Panc1 (cell line): Measurements from ENCODE around the gene EFNA5. TPM values are rescaled to one million over a fixed set of nuclear protein-coding genes. Genes with fewer than 3 reads are reported as not detected.

Experiments
- ATAC-seq: fragments of 200-7000 bp; cut with Tn5 transposase; 2 replicates; pipeline ENCODE4 v1.9.1; 2020; ENCODE audit warnings: mild to moderate bottlenecking, moderate library complexity
- BruUV-seq: library from RNA; stranded (reverse); fragments of 400-500 nt; replicated peaks from 2 replicates; lab custom pipeline; 2021; lab: Mats Ljungman, UMichigan
- CTCF ChIA-PET: fragments of 300-600 bp; sonication (Branson Sonifier 250); formaldehyde crosslinking; loops from one replicate; lab custom pipeline; 2022; ENCODE audit warnings: antibody characterized with exemption; lab: Charles Lee
- POLR2A ChIA-PET: fragments of 300-600 bp; sonication (Branson Sonifier 250); formaldehyde crosslinking; loops from one replicate; lab custom pipeline; 2022; ENCODE audit warnings: antibody characterized with exemption; lab: Charles Lee
- DNase-seq: peaks from one replicate; pipeline ENCODE4 v3.0.0-alpha.2; 2010; ENCODE audit warnings: low read depth, low spot score
- H3K27ac ChIP-seq: 2 replicates; pipeline ENCODE4 v1.5.1; 2011; ENCODE audit warnings: mild to moderate bottlenecking, low read length, inconsistent platforms
- H3K27me3 ChIP-seq: fragments of 200-500 bp; sonication (Bioruptor generic); 2 replicates; pipeline ENCODE4 v1.6.0; 2014; ENCODE audit warnings: low read length, inconsistent platforms; ENCODE audit not compliant: control insufficient read depth, insufficient read depth
- H3K36me3 ChIP-seq: fragments of 200-500 bp; sonication (Bioruptor generic); 2 replicates; pipeline ENCODE4 v1.5.1; 2014; ENCODE audit warnings: inconsistent platforms, mild to moderate bottlenecking, low read length, moderate library complexity; ENCODE audit not compliant: control insufficient read depth, insufficient read depth
- H3K4me1 ChIP-seq: 2 replicates; pipeline ENCODE4 v1.5.1; 2011; ENCODE audit warnings: inconsistent platforms, mild to moderate bottlenecking, low read length, moderate library complexity; ENCODE audit not compliant: control insufficient read depth, insufficient read depth
- H3K4me3 ChIP-seq, 2 experiments: 2 replicates each; pipeline ENCODE4 v1.5.1; 2011 to 2012; ENCODE audit warnings: low read depth in 2 of 2, low read length in 2 of 2, mild to moderate bottlenecking in 2 of 2, inconsistent platforms in 1 of 2, moderate library complexity in 1 of 2
- H3K9me3 ChIP-seq: fragments of 200-500 bp; sonication (Bioruptor generic); 2 replicates; pipeline ENCODE4 v1.5.1; 2014; ENCODE audit warnings: low read depth, mild to moderate bottlenecking, inconsistent platforms, low read length, moderate library complexity; ENCODE audit not compliant: control insufficient read depth, insufficient read depth
- POLR2AphosphoS5 ChIP-seq: IDR thresholded peaks from 2 replicates; pipeline ENCODE4 v1.6.1; 2012; ENCODE audit warnings: mild to moderate bottlenecking, low read depth, low read length, moderate library complexity
- SIN3A ChIP-seq: IDR thresholded peaks from 2 replicates; pipeline ENCODE4 v1.6.1; 2012; ENCODE audit warnings: low read depth, mild to moderate bottlenecking, low read length, moderate library complexity, borderline replicate concordance; ENCODE audit not compliant: insufficient read depth
- TCF7L2 ChIP-seq: IDR thresholded peaks from 2 replicates; pipeline ENCODE4 v1.6.1; 2011; ENCODE audit warnings: mild to moderate bottlenecking, low read depth, low read length, inconsistent platforms
- in situ Hi-C: cut with HindIII; loops from 2 replicates; pipeline ENCODE4 v1.10.0; 2016; ENCODE audit warnings: low sequenced_read_pairs, low pct_unique_long_range_greater_than_20kb
- intact Hi-C: fragments of 100-400 bp; cut with micrococcal nuclease; formaldehyde crosslinking; loops from one replicate; pipeline ENCODE4 v1.10.0; 2022; ENCODE audit not compliant: unreplicated experiment
- total RNA-seq: library from RNA; stranded (reverse); gene quantifications from one replicate; pipeline ENCODE4 v1.2.1, GENCODE V29; 2021; ENCODE audit not compliant: unreplicated experiment
- TF ChIP-seq, protein P1 (sequence below): fragments of 450-650 bp; IDR thresholded peaks from 2 replicates; pipeline ENCODE4 v1.5.1; 2017; ENCODE audit warnings: mild to moderate bottlenecking
- TF ChIP-seq, protein P2 (sequence below), 2 experiments: IDR thresholded peaks; 2 replicates each; pipeline ENCODE4 v1.6.1; 2011 to 2012; ENCODE audit warnings: low read depth in 2 of 2, control low read depth in 1 of 2, low read length in 1 of 2, mild to moderate bottlenecking in 1 of 2, moderate library complexity in 1 of 2; ENCODE audit not compliant: insufficient read depth in 1 of 2

EFNA5 gene
- total RNA-seq, 1 experiment from 2014 or later = 30.5 TPM

GRCh38 chr5:107447587-107447986 is 223.2 kb downstream of the EFNA5 start:
- Histone ChIP-seq H3K4me1 (no peaks in the 10 kb centered on the region; the same call in 1 of the 2 replicates), H3K9me3 (no peaks in the 10 kb centered on the region), H3K27ac (no peak overlapping the region), H3K36me3 (no peaks in the 10 kb centered on the region), H3K4me3 (no peak overlapping the region), H3K27me3 (no peaks in the 10 kb centered on the region)
- ChIA-PET POLR2A (no interaction called here), CTCF (no interaction called here)
- in situ Hi-C loops = no loop called here
- intact Hi-C loops = no loop called here
- DNase-seq (no peak), ATAC-seq (no peak)
- TF ChIP-seq, protein P1, sequence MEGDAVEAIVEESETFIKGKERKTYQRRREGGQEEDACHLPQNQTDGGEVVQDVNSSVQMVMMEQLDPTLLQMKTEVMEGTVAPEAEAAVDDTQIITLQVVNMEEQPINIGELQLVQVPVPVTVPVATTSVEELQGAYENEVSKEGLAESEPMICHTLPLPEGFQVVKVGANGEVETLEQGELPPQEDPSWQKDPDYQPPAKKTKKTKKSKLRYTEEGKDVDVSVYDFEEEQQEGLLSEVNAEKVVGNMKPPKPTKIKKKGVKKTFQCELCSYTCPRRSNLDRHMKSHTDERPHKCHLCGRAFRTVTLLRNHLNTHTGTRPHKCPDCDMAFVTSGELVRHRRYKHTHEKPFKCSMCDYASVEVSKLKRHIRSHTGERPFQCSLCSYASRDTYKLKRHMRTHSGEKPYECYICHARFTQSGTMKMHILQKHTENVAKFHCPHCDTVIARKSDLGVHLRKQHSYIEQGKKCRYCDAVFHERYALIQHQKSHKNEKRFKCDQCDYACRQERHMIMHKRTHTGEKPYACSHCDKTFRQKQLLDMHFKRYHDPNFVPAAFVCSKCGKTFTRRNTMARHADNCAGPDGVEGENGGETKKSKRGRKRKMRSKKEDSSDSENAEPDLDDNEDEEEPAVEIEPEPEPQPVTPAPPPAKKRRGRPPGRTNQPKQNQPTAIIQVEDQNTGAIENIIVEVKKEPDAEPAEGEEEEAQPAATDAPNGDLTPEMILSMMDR = no peak
- TF ChIP-seq TCF7L2 (no peak), POLR2AphosphoS5 (no peak), SIN3A (no peak)
- TF ChIP-seq, protein P2, sequence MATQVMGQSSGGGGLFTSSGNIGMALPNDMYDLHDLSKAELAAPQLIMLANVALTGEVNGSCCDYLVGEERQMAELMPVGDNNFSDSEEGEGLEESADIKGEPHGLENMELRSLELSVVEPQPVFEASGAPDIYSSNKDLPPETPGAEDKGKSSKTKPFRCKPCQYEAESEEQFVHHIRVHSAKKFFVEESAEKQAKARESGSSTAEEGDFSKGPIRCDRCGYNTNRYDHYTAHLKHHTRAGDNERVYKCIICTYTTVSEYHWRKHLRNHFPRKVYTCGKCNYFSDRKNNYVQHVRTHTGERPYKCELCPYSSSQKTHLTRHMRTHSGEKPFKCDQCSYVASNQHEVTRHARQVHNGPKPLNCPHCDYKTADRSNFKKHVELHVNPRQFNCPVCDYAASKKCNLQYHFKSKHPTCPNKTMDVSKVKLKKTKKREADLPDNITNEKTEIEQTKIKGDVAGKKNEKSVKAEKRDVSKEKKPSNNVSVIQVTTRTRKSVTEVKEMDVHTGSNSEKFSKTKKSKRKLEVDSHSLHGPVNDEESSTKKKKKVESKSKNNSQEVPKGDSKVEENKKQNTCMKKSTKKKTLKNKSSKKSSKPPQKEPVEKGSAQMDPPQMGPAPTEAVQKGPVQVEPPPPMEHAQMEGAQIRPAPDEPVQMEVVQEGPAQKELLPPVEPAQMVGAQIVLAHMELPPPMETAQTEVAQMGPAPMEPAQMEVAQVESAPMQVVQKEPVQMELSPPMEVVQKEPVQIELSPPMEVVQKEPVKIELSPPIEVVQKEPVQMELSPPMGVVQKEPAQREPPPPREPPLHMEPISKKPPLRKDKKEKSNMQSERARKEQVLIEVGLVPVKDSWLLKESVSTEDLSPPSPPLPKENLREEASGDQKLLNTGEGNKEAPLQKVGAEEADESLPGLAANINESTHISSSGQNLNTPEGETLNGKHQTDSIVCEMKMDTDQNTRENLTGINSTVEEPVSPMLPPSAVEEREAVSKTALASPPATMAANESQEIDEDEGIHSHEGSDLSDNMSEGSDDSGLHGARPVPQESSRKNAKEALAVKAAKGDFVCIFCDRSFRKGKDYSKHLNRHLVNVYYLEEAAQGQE (IDR thresholded peaks at IDR 0.05; ENCODE audit: insufficient read depth in 1 of 2, low read depth in 2 of 2, low read length in 1 of 2) = no peak
- no TSS peak for BruUV-seq

- in situ Hi-C loops (no loop called here), intact Hi-C loops (no loop called here)
- Histone ChIP-seq H3K9me3 (no peaks in the 10 kb centered on the region), H3K27ac (no peak overlapping the region), H3K4me1 (no peaks in the 10 kb centered on the region; the same call in 1 of the 2 replicates), H3K4me3 (no peak overlapping the region), H3K36me3 (no peaks in the 10 kb centered on the region), H3K27me3 (no peaks in the 10 kb centered on the region)
- no peak for ATAC-seq
- TF ChIP-seq, protein P1 = no peak
- TF ChIP-seq POLR2AphosphoS5 (no peak), SIN3A (no peak), TCF7L2 (no peak)
- TF ChIP-seq, protein P2 (IDR thresholded peaks at IDR 0.05; ENCODE audit: insufficient read depth in 1 of 2, low read depth in 2 of 2, low read length in 1 of 2) = no peak
- no peak for DNase-seq
- CTCF ChIA-PET = no interaction called here
- POLR2A ChIA-PET = no interaction called here
- no TSS peak for BruUV-seq
These were observed 223.8 kb downstream of the EFNA5 start for GRCh38 chr5:107446972-107447371.
